Gastrocnemius medialis (tissue), 4 donors: ENCODE measurements around the gene WDR70.

ENCODE experiments used
- CTCF ChIP-seq, 5 experiments: fragments of 450-650 bp in 3 of 5; fragments of 200-600 bp in 2 of 5; sonication (generic) in 2 of 5; IDR thresholded peaks in 4 of 5; conservative IDR thresholded peaks in 1 of 5; 1 replicate in 4 of 5; 2 replicates in 1 of 5; pipeline ENCODE4 v1.5.1; 2016 to 2019; ENCODE audit warnings: antibody characterized with exemption in 5 of 5, mild to moderate bottlenecking in 3 of 5, moderate library complexity in 3 of 5
- POLR2A ChIP-seq, 2 donors: fragments of 450-650 bp; IDR thresholded peaks; one replicate each; pipeline ENCODE4 v1.6.1; 2017; ENCODE audit warnings: antibody characterized with exemption in 2 of 2, mild to moderate bottlenecking in 2 of 2, moderate library complexity in 2 of 2

- TF ChIP-seq CTCF (IDR thresholded peaks at IDR 0.05 in 4 of 5, conservative IDR thresholded peaks at IDR 0.05 in 1 of 5) (no peak), POLR2A (IDR thresholded peaks at IDR 0.05) (peak in 1 of 2 donors; percentile 17)
Observed at GRCh38 chr5:37738057-37738691, 359.1 kb downstream of the WDR70 start.
